H1 (cell line): ENCODE measurements around the gene ATP6V0A1. TPM values are rescaled to one million over a fixed set of nuclear protein-coding genes. Genes with fewer than 3 reads are reported as not detected.

Source experiments
- CTCF ChIA-PET: fragments of 300-600 bp; sonication (Branson Sonifier 250); formaldehyde crosslinking; loops from one replicate; lab custom pipeline; 2021; ENCODE audit not compliant: partially characterized antibody; lab: Charles Lee
- POLR2A ChIA-PET: fragments of 300-600 bp; sonication (Branson Sonifier 250); formaldehyde crosslinking; loops from one replicate; lab custom pipeline; 2021; ENCODE audit warnings: inconsistent platforms; ENCODE audit not compliant: partially characterized antibody; lab: Charles Lee
- DNase-seq, 2 experiments: peaks; one replicate each; pipeline versions ENCODE4 v3.0.0 to v3.0.0-alpha.2; 2010 to 2022; ENCODE audit warnings: low spot score in 2 of 2, low read depth in 1 of 2, mixed read lengths in 1 of 2
- FAIRE-seq: peaks from 2 replicates; lab custom pipeline; 2011; peaks lifted over from hg19 to GRCh38; lab: Jason Lieb, UNC
- H2AFZ ChIP-seq: 2 replicates; pipeline ENCODE4 v1.8.1; 2012; ENCODE audit warnings: low read length, inconsistent platforms
- H2AK5ac ChIP-seq: 2 replicates; pipeline ENCODE4 v1.6.1; 2013; ENCODE audit warnings: low read depth, low read length
- H2BK120ac ChIP-seq: replicated peaks from 2 replicates; pipeline ENCODE3; 2013; ENCODE audit warnings: low read depth, low read length, inconsistent platforms
- H2BK12ac ChIP-seq: 2 replicates; pipeline ENCODE4 v1.6.1; 2013; ENCODE audit warnings: low read depth, low read length
- H2BK15ac ChIP-seq: 2 replicates; pipeline ENCODE4 v1.6.1; 2013; ENCODE audit warnings: low read length
- H2BK20ac ChIP-seq: 2 replicates; pipeline ENCODE4 v1.6.1; 2013; ENCODE audit warnings: low read length
- H2BK5ac ChIP-seq: 2 replicates; pipeline ENCODE4 v1.6.1; 2013; ENCODE audit warnings: low read depth, low read length
- H3K14ac ChIP-seq: 2 replicates; pipeline ENCODE4 v1.6.1; 2013; ENCODE audit warnings: inconsistent platforms; ENCODE audit not compliant: insufficient read length
- H3K18ac ChIP-seq: 2 replicates; pipeline ENCODE4 v1.6.1; 2013; ENCODE audit warnings: low read length; ENCODE audit errors: extremely low read depth
- H3K23ac ChIP-seq: 2 replicates; pipeline ENCODE4 v1.6.1; 2013; ENCODE audit warnings: inconsistent platforms; ENCODE audit not compliant: insufficient read length
- H3K23me2 ChIP-seq: 2 replicates; pipeline ENCODE4 v1.6.1; 2013; ENCODE audit warnings: low read depth, low read length
- H3K27ac ChIP-seq: 2 replicates; pipeline ENCODE4 v1.6.1; 2011; ENCODE audit warnings: low read depth, low read length, inconsistent platforms
- H3K27me3 ChIP-seq, 4 experiments: replicated peaks in 1 of 4; 1 replicate in 1 of 4; 2 replicates in 3 of 4; pipeline versions ENCODE4 v1.6.1 to v1.8.1; 2011 to 2013; ENCODE audit warnings: low read length in 3 of 4, mild to moderate bottlenecking in 3 of 4, inconsistent platforms in 2 of 4, mixed read lengths in 2 of 4, moderate library complexity in 1 of 4; ENCODE audit not compliant: control insufficient read depth in 3 of 4, insufficient read depth in 3 of 4; ENCODE audit errors: extremely low read depth in 1 of 4
- H3K36me3 ChIP-seq, 4 experiments: 2 replicates each; pipeline versions ENCODE4 v1.6.1 to v1.8.1; 2011 to 2013; ENCODE audit warnings: mild to moderate bottlenecking in 4 of 4, low read length in 3 of 4, moderate library complexity in 2 of 4, control low read depth in 1 of 4, inconsistent platforms in 1 of 4; ENCODE audit not compliant: insufficient read depth in 4 of 4, control insufficient read depth in 2 of 4
- H3K4ac ChIP-seq: replicated peaks from 2 replicates; pipeline ENCODE3; 2013; ENCODE audit warnings: low read length, low read depth, mixed read lengths, inconsistent platforms; ENCODE audit not compliant: insufficient read length
- H3K4me1 ChIP-seq, 4 experiments: replicated peaks in 1 of 4; 1 replicate in 1 of 4; 2 replicates in 3 of 4; pipeline versions ENCODE4 v1.6.1 to v1.8.1; 2011 to 2013; ENCODE audit warnings: low read length in 3 of 4, inconsistent platforms in 2 of 4, mixed read lengths in 1 of 4; ENCODE audit not compliant: insufficient read depth in 4 of 4, control insufficient read depth in 3 of 4
- H3K4me2 ChIP-seq, 2 experiments: 2 replicates each; pipeline versions ENCODE4 v1.6.1 to v1.8.1; 2011 to 2013; ENCODE audit warnings: low read depth in 2 of 2, low read length in 2 of 2, control low read depth in 1 of 2, inconsistent platforms in 1 of 2, mild to moderate bottlenecking in 1 of 2; ENCODE audit not compliant: insufficient read depth in 1 of 2
- H3K4me3 ChIP-seq, 4 experiments: fragments of 200-600, 300-600 bp in 1 of 4; sonication (generic), shearing (Covaris generic), sonication (Bioruptor Twin) in 1 of 4; 2 replicates each; pipeline versions ENCODE4 v1.5.1 to v1.8.1; 2011 to 2016; ENCODE audit warnings: low read length in 4 of 4, low read depth in 3 of 4, control low read depth in 2 of 4, inconsistent platforms in 2 of 4, mild to moderate bottlenecking in 2 of 4, mixed read lengths in 1 of 4, moderate library complexity in 1 of 4; ENCODE audit not compliant: insufficient read depth in 2 of 4; ENCODE audit errors: extremely low read depth in 1 of 4
- H3K56ac ChIP-seq: replicated peaks from 2 replicates; pipeline ENCODE3; 2013; ENCODE audit warnings: low read depth, mild to moderate bottlenecking, mixed read lengths, low read length, inconsistent platforms; ENCODE audit not compliant: insufficient read length
- H3K79me1 ChIP-seq: 2 replicates; pipeline ENCODE4 v1.6.1; 2013; ENCODE audit warnings: low read depth, low read length, control low read depth
- H3K79me2 ChIP-seq, 2 experiments: 2 replicates each; pipeline versions ENCODE4 v1.6.1 to v1.8.1; 2012 to 2013; ENCODE audit warnings: low read length in 2 of 2, mild to moderate bottlenecking in 2 of 2, inconsistent platforms in 1 of 2; ENCODE audit not compliant: insufficient read depth in 2 of 2, control insufficient read depth in 1 of 2
- H3K9ac ChIP-seq, 4 experiments: replicated peaks in 1 of 4; 1 replicate in 1 of 4; 2 replicates in 3 of 4; pipeline versions ENCODE4 v1.6.1 to v1.8.1; 2011 to 2013; ENCODE audit warnings: low read depth in 3 of 4, low read length in 3 of 4, control low read depth in 2 of 4, mild to moderate bottlenecking in 2 of 4, moderate library complexity in 2 of 4, inconsistent platforms in 1 of 4; ENCODE audit errors: extremely low read depth in 1 of 4
- H3K9me3 ChIP-seq, 2 experiments: 2 replicates each; pipeline versions ENCODE4 v1.6.1 to v1.8.1; 2012 to 2013; ENCODE audit warnings: mild to moderate bottlenecking in 2 of 2, moderate library complexity in 2 of 2, control low read depth in 1 of 2, inconsistent platforms in 1 of 2, low read depth in 1 of 2, low read length in 1 of 2, mixed read lengths in 1 of 2; ENCODE audit not compliant: insufficient read depth in 2 of 2
- H4K20me1 ChIP-seq, 2 experiments: replicated peaks in 1 of 2; 2 replicates each; pipeline versions ENCODE3 to v1.8.1; 2011 to 2013; ENCODE audit warnings: inconsistent platforms in 2 of 2, low read length in 2 of 2, mild to moderate bottlenecking in 1 of 2; ENCODE audit not compliant: insufficient read depth in 2 of 2, control insufficient read depth in 1 of 2
- H4K5ac ChIP-seq: 2 replicates; pipeline ENCODE4 v1.6.1; 2013; ENCODE audit warnings: low read length, low read depth, mixed read lengths, inconsistent platforms; ENCODE audit not compliant: insufficient read length
- H4K8ac ChIP-seq: 2 replicates; pipeline ENCODE4 v1.8.0; 2013; ENCODE audit warnings: mild to moderate bottlenecking, moderate library complexity, low read length, inconsistent platforms; ENCODE audit not compliant: insufficient read depth; ENCODE audit errors: extremely low read depth
- H4K91ac ChIP-seq: replicated peaks from 2 replicates; pipeline ENCODE3; 2013; ENCODE audit warnings: low read length, mixed read lengths, inconsistent platforms; ENCODE audit not compliant: insufficient read length
- CHD1 ChIP-seq: IDR thresholded peaks from 2 replicates; pipeline ENCODE4 v1.6.1; 2012; ENCODE audit warnings: low read depth, low read length, improper control_type of control experiment
- GABPA ChIP-seq: IDR thresholded peaks from 2 replicates; pipeline ENCODE4 v1.6.1; 2011; ENCODE audit warnings: mild to moderate bottlenecking, low read length, moderate library complexity, borderline replicate concordance; ENCODE audit not compliant: insufficient read depth
- JUN ChIP-seq: IDR thresholded peaks from 2 replicates; pipeline ENCODE4 v1.6.1; 2011; ENCODE audit warnings: low read depth, mild to moderate bottlenecking, improper control_type of control experiment, low read length
- NANOG ChIP-seq: IDR thresholded peaks from 2 replicates; pipeline ENCODE4 v1.6.1; 2011; ENCODE audit warnings: low read length, low read depth, mild to moderate bottlenecking, inconsistent platforms; ENCODE audit not compliant: insufficient read depth, poor library complexity, severe bottlenecking
- RBBP5 ChIP-seq: IDR thresholded peaks from 2 replicates; pipeline ENCODE4 v1.7.1; 2012; ENCODE audit warnings: low read depth, mild to moderate bottlenecking, inconsistent platforms, low read length, moderate library complexity, borderline replicate concordance
- SIN3A ChIP-seq, 2 experiments: IDR thresholded peaks in 1 of 2; conservative IDR thresholded peaks in 1 of 2; 2 replicates each; pipeline ENCODE4 v1.6.1; 2011 to 2012; ENCODE audit warnings: low read length in 2 of 2, improper control_type of control experiment in 1 of 2, low read depth in 1 of 2, mild to moderate bottlenecking in 1 of 2
- TBP ChIP-seq: IDR thresholded peaks from 2 replicates; pipeline ENCODE4 v1.6.1; 2011; ENCODE audit warnings: low read depth, low read length, improper control_type of control experiment
- TCF12 ChIP-seq: IDR thresholded peaks from 2 replicates; pipeline ENCODE4 v1.6.1; 2011; ENCODE audit warnings: low read depth, mild to moderate bottlenecking, low read length
- YY1 ChIP-seq: IDR thresholded peaks from 2 replicates; pipeline ENCODE4 v1.6.1; 2011; ENCODE audit warnings: low read depth, mild to moderate bottlenecking, low read length
- WGBS, 2 experiments: shearing (Covaris generic) in 1 of 2; methylation state at CpG; one replicate each; pipeline versions ENCODE4 v1.1.6 to v1.1.7; 2013 to 2015; ENCODE audit warnings: low lambda C conversion rate in 2 of 2, mixed read lengths in 2 of 2, inconsistent platforms in 1 of 2, low coverage in 1 of 2, missing lambda C conversion rate in 1 of 2; ENCODE audit not compliant: insufficient replicate concordance in 2 of 2, insufficient coverage in 1 of 2, insufficient read length in 1 of 2; ENCODE audit errors: extremely low coverage in 1 of 2, missing lambda C conversion rate in 1 of 2; 5-methylcytosine and 5-hydroxymethylcytosine counted together
- polyA plus RNA-seq, 7 experiments: library from polyadenylated mRNA; depleted of rRNA in 3 of 7; stranded (reverse) in 5 of 7; unstranded in 2 of 7; fragments of >200 nt in 5 of 7; fragments of 200-250 nt in 2 of 7; gene quantifications; 1 replicate in 5 of 7; 2 replicates in 1 of 7; 4 replicates in 1 of 7; pipeline versions ENCODE4 v1.2.1 to v1.2.3, GENCODE V29; 2011 to 2013; ENCODE audit warnings: missing spikeins in 2 of 7, mixed read lengths in 2 of 7
- total RNA-seq: library from RNA; stranded (reverse); fragmentation: NEBNext Ultra II Directional; extraction: Animal tissue kit (Norgen Biotek cat#: 25700); gene quantifications from 2 replicates; pipeline ENCODE4 v1.2.1, GENCODE V29; 2021

The ATP6V0A1 gene
- total and polyA plus RNA-seq, 2 of the 8 experiments (the other 6 are each of a cell fraction or from before 2014, with no cell fraction given), result 55.3 to 63.4 TPM

DNA sequence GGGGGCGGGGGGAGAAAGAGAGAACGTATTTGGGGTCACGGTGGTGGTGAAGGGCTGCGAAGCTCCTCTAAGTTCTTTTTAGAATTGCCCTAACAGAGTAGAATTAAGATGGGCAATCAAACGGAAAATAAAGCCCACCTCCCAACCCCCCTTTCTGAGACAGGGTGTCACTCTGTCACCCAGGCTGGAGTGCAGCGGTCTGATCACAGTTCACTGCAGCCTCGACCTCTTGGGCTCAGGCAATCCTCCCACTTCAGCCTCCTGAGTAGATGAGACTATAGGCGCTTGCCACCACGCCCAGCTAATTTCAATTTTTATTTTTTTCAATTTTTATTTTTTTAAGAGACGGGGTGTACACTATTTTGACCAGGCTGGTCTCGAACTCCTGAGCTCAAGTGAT is 34.9 kb upstream of the ATP6V0A1 start:
- Histone ChIP-seq H4K5ac (no peak overlapping the region), H2BK5ac (0 out of 2 replicates have a peak overlapping the region, but pooled peaks have one; percentile 66), H2BK120ac (no peak overlapping the region), H3K23me2 (peaks cover 14% of the 10 kb centered on the region), H3K4me2 (peak overlapping the region; percentile 99), H3K27me3 (peaks cover 0 to 13% (median 10%) of the 10 kb centered on the region in 4 experiments; a peak in 6 of 7 replicates), H3K9me3 (no peaks in the 10 kb centered on the region), H3K4me1 (peaks cover 4 to 17% (median 9%) of the 10 kb centered on the region in 4 experiments), H2BK20ac (no peak overlapping the region), H3K4me3 (peak overlapping the region in 3 of 4 experiments; percentile 80 to 99 (median 91); a peak in 4 of 8 replicates), H3K79me2 (peaks cover 0 to 15% of the 10 kb centered on the region in 2 experiments; a peak in 1 of 4 replicates), H3K18ac (peak overlapping the region; percentile 71; the same call in 1 of the 2 replicates), H2AFZ (no peak overlapping the region), H3K79me1 (peaks cover 9% of the 10 kb centered on the region), H3K36me3 (no peaks in the 10 kb centered on the region), H4K8ac (no peak overlapping the region), H3K27ac (no peak overlapping the region), H3K9ac (no peak overlapping the region), H2BK12ac (no peak overlapping the region)
- FAIRE-seq, result no peak
- 60% methylated on average over 11 of the region's 11 CpGs; no CpG with 5 or more reads in 1 of the 2 experiments for WGBS, 2 experiments
- CTCF ChIA-PET, result interaction anchor here (0.9 to 6.1 kb wide), 8 partner anchors 9 to 110 kb away, joined by 3 to 36 read pairs (median 6); no protein-coding TSS in a partner anchor
- DNase-seq, result no peak
- POLR2A ChIA-PET, result interaction anchor here (1.1 to 2.6 kb wide), 18 partner anchors 9 to 301 kb away, joined by 3 to 19 read pairs (median 6); partner anchors contain the start of genes HSPB9, NAGLU, STAT3 and STAT5B
- no peak for TF ChIP-seq TBP
- no peak for TF ChIP-seq SIN3A (conservative IDR thresholded peaks at IDR 0.05 in 1 of 2, IDR thresholded peaks at IDR 0.05 in 1 of 2; ENCODE audit: low read depth in 1 of 2, low read length in 2 of 2)
- no peak for TF ChIP-seq GABPA
- no peak for TF ChIP-seq JUN
- no peak for TF ChIP-seq CHD1
- no peak for TF ChIP-seq TCF12
- no peak for TF ChIP-seq RBBP5
- TF ChIP-seq NANOG, result no peak
- no peak for TF ChIP-seq YY1
- TF ChIP-seq, all 59 proteins: peak for 0
- Histone ChIP-seq H2BK15ac (no peak overlapping the region), H2AK5ac (0 out of 2 replicates have a peak overlapping the region, but pooled peaks have one; percentile 34), H3K14ac (no peak overlapping the region), H4K91ac (no peak overlapping the region), H3K23ac (no peak overlapping the region), H3K56ac (no peak overlapping the region), H4K20me1 (peaks cover 6 to 8% of the 10 kb centered on the region in 2 experiments), H3K4ac (no peak overlapping the region)
